Esophagus (tissue), 2 donors: ENCODE results near the gene STK35. TPM values are rescaled to one million over a fixed set of nuclear protein-coding genes. Genes with fewer than 3 reads are reported as not detected.
A peak's percentile ranks its signal among the peaks of the same experiment; 100 is the strongest.

Experiments
- H3K27ac ChIP-seq, 2 donors: one replicate each; pipeline ENCODE4 v1.5.1; 2013; ENCODE audit warnings: low read depth in 2 of 2, mild to moderate bottlenecking in 2 of 2, inconsistent platforms in 1 of 2, low read length in 1 of 2, moderate library complexity in 1 of 2
- H3K27me3 ChIP-seq, 2 donors: one replicate each; pipeline ENCODE4 v1.6.1; 2013; ENCODE audit warnings: low read length in 2 of 2, control low read depth in 1 of 2, mild to moderate bottlenecking in 1 of 2; ENCODE audit not compliant: insufficient read depth in 2 of 2, control insufficient read depth in 1 of 2
- H3K36me3 ChIP-seq, 2 donors: one replicate each; pipeline ENCODE4 v1.6.1; 2013; ENCODE audit warnings: low read length in 1 of 2; ENCODE audit not compliant: control insufficient read depth in 2 of 2, insufficient read depth in 2 of 2
- H3K4me1 ChIP-seq, 2 donors: one replicate each; pipeline ENCODE4 v1.6.1; 2013; ENCODE audit warnings: low read length in 1 of 2; ENCODE audit not compliant: control insufficient read depth in 2 of 2, insufficient read depth in 2 of 2
- H3K4me3 ChIP-seq, 2 donors: one replicate each; pipeline ENCODE4 v1.5.1; 2013; ENCODE audit warnings: low read length in 2 of 2, mild to moderate bottlenecking in 2 of 2, low read depth in 1 of 2, moderate library complexity in 1 of 2
- H3K9me3 ChIP-seq, 2 donors: one replicate each; pipeline ENCODE4 v1.6.1; 2013; ENCODE audit warnings: mild to moderate bottlenecking in 2 of 2, low read depth in 1 of 2, low read length in 1 of 2, moderate library complexity in 1 of 2; ENCODE audit not compliant: control insufficient read depth in 2 of 2, insufficient read depth in 1 of 2
- WGBS, 2 donors: extraction: QIAGEN DNeasy Blood & Tissue Kit; methylation state at CpG; one replicate each; pipeline ENCODE4 v1.1.7; 2013; 5-methylcytosine and 5-hydroxymethylcytosine counted together
- polyA plus RNA-seq, 2 donors: library from polyadenylated mRNA; stranded (reverse); fragments of 200-250 nt; gene quantifications; one replicate each; pipeline ENCODE4 v1.2.3, GENCODE V29; 2013
- donor health status: healthy with polysubstance abuse.
- donor health status: Bipolar disorder and iron deficiency.

STK35 gene
- 1 to 10 TPM; 6.9 to 8.0 TPM for polyA plus RNA-seq

GRCh38 chr20:2101057-2101864 is at the start of gene STK35:
Gene STK35 (plus strand): TSS chr20:2101827. CDS start chr20:2101882, 55 bp downstream.
- H3K36me3 ChIP-seq: no peaks in the 10 kb centered on the region
- no peaks in the 10 kb centered on the region for H3K9me3 ChIP-seq
- H3K27me3 ChIP-seq: no peaks in the 10 kb centered on the region
- H3K4me1 ChIP-seq: peaks cover 2 to 8% of the 10 kb centered on the region in 2 donors
- peak within 1 kb of the TSS; percentile 93 to 100 for H3K27ac ChIP-seq
- WGBS, 2 donors: 1 to 2% methylated on average over 32 of the region's 32 CpGs
- H3K4me3 ChIP-seq: peak within 1 kb of the TSS; percentile 84 to 92

DNA sequence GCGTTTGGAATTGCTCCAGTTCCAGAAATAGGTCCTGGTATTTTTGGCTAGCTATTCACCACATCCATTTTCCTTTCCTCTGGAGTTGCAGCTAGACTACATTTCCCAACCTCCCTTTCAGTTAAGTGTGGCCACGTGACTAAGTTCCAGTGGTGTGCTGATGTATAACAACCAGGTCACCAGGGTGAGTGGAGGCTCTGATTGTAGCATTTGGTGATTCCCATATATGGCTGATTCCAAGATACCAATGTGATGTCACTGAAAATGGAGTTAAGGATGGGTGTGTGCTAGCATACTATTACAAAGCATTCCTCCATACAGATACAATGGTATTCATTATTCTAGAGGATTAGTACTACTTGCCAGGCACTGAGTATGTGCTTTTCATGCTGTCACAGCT is 49.7 kb upstream of the STK35 start:
- no peak overlapping the region for H3K27ac ChIP-seq
- no peaks in the 10 kb centered on the region for H3K36me3 ChIP-seq
- H3K4me3 ChIP-seq: no peak overlapping the region
- WGBS, 2 donors: 41 to 52% methylated on average over 2 of the region's 2 CpGs
- H3K27me3 ChIP-seq: no peaks in the 10 kb centered on the region
- peaks cover 4 to 5% of the 10 kb centered on the region in 2 donors for H3K9me3 ChIP-seq
- peaks cover 0 to 3% of the 10 kb centered on the region in 2 donors for H3K4me1 ChIP-seq

DNA sequence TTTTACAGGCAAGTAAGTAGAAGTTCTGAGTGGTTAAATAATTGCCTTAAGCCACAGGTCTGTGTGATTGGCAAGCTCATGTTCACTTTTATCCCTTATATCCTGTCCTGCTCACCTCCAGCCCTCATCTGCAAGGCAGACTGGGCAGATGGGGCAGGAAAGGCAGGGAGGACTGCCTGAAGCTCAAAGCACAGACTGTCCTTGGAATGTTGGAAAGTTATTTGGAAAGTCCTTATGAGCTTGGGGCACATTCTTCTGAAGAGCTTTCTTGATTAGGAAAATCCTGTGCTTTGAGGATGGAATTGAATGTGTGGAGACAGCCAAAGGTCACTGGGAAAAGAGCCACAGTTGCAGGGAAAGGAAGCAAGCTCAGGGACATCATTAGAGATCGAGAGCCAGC is 48.9 kb upstream of the STK35 start:
- peaks cover 0 to 3% of the 10 kb centered on the region in 2 donors for H3K4me1 ChIP-seq
- 45 to 71% methylated on average over 1 of the region's 1 CpG for WGBS, 2 donors
- peaks cover 4 to 5% of the 10 kb centered on the region in 2 donors for H3K9me3 ChIP-seq
- H3K27ac ChIP-seq: no peak overlapping the region
- no peak overlapping the region for H3K4me3 ChIP-seq
- no peaks in the 10 kb centered on the region for H3K27me3 ChIP-seq
- no peaks in the 10 kb centered on the region for H3K36me3 ChIP-seq

DNA sequence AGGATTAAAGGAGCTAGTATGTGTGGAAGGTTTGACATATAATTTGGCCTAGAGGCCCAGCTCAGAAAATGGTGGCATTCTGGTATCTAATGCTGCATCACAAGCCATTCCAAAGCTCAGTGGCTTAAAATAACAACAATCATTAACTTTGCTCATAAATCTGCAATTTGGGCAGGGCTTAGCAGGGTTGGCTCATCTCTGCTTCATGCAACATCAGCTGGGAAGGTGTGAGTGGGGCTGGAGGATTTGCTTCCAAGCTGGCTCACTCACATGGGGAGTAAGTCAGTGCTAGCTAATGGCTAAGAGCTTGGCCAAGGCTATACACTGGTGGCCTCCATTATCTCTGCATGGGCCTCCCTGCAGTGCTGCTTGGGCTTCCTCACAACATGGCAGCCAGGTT is 48.0 kb upstream of the STK35 start:
- Histone ChIP-seq H3K9me3 (peaks cover 4 to 6% of the 10 kb centered on the region in 2 donors), H3K4me3 (no peak overlapping the region), H3K27ac (no peak overlapping the region), H3K36me3 (no peaks in the 10 kb centered on the region), H3K4me1 (peaks cover 0 to 3% of the 10 kb centered on the region in 2 donors), H3K27me3 (peaks cover 0 to 1% of the 10 kb centered on the region in 2 donors)

GRCh38 chr20:2054911-2055310 is 46.7 kb upstream of the STK35 start:
- Histone ChIP-seq H3K36me3 (no peaks in the 10 kb centered on the region), H3K4me3 (no peak overlapping the region), H3K27ac (no peak overlapping the region), H3K4me1 (no peaks in the 10 kb centered on the region), H3K9me3 (peaks cover 4 to 8% of the 10 kb centered on the region in 2 donors), H3K27me3 (peaks cover 0 to 3% of the 10 kb centered on the region in 2 donors)

GRCh38 chr20:2059411-2059810 is 42.2 kb upstream of the STK35 start:
- Histone ChIP-seq H3K27me3 (peaks cover 0 to 3% of the 10 kb centered on the region in 2 donors), H3K27ac (no peak overlapping the region), H3K4me1 (no peaks in the 10 kb centered on the region), H3K36me3 (no peaks in the 10 kb centered on the region), H3K4me3 (no peak overlapping the region), H3K9me3 (peaks cover 0 to 3% of the 10 kb centered on the region in 2 donors)
- WGBS, 2 donors: 77% methylated on average over 2 of the region's 2 CpGs

DNA sequence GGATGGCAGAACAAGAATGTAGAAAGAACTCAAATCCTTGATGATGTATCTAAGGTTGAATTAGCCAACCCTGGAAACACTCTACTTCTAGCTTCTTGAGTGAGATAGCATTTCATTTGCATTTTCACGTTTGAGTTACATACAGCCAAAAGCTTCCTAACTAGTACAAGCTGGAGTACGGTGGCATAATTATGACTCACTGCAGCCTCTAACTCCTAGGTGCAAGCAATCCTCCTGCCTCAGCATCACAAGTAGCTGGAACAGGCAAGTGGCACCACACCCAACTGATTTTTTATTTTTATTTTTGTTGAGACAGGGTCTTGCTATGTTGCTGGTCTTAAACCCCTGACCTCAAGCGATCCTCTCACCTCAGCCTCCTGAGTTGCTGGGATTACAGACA is 36.5 kb upstream of the STK35 start:
- no peaks in the 10 kb centered on the region for H3K4me1 ChIP-seq
- H3K9me3 ChIP-seq: no peaks in the 10 kb centered on the region
- no peaks in the 10 kb centered on the region for H3K36me3 ChIP-seq
- no peak overlapping the region for H3K27ac ChIP-seq
- no peak overlapping the region for H3K4me3 ChIP-seq
- 54 to 57% methylated on average over 3 of the region's 3 CpGs for WGBS, 2 donors
- peaks cover 0 to 3% of the 10 kb centered on the region in 2 donors for H3K27me3 ChIP-seq

GRCh38 chr20:2066461-2067122 is 35.0 kb upstream of the STK35 start:
- H3K4me1 ChIP-seq: no peaks in the 10 kb centered on the region
- no peaks in the 10 kb centered on the region for H3K9me3 ChIP-seq
- H3K4me3 ChIP-seq: no peak overlapping the region
- H3K27me3 ChIP-seq: peaks cover 0 to 3% of the 10 kb centered on the region in 2 donors
- no peak overlapping the region for H3K27ac ChIP-seq
- H3K36me3 ChIP-seq: no peaks in the 10 kb centered on the region
- WGBS, 2 donors: 69 to 78% methylated on average over 2 of the region's 2 CpGs

GRCh38 chr20:2080532-2081224 is 20.9 kb upstream of the STK35 start:
- Histone ChIP-seq H3K9me3 (peaks cover 0 to 3% of the 10 kb centered on the region in 2 donors), H3K27ac (no peak overlapping the region), H3K27me3 (no peaks in the 10 kb centered on the region), H3K4me1 (no peaks in the 10 kb centered on the region), H3K4me3 (no peak overlapping the region), H3K36me3 (no peaks in the 10 kb centered on the region)
- WGBS, 2 donors: 64 to 70% methylated on average over 4 of the region's 4 CpGs
